Measurements from ENCODE around the gene CTSZ.

DNA sequence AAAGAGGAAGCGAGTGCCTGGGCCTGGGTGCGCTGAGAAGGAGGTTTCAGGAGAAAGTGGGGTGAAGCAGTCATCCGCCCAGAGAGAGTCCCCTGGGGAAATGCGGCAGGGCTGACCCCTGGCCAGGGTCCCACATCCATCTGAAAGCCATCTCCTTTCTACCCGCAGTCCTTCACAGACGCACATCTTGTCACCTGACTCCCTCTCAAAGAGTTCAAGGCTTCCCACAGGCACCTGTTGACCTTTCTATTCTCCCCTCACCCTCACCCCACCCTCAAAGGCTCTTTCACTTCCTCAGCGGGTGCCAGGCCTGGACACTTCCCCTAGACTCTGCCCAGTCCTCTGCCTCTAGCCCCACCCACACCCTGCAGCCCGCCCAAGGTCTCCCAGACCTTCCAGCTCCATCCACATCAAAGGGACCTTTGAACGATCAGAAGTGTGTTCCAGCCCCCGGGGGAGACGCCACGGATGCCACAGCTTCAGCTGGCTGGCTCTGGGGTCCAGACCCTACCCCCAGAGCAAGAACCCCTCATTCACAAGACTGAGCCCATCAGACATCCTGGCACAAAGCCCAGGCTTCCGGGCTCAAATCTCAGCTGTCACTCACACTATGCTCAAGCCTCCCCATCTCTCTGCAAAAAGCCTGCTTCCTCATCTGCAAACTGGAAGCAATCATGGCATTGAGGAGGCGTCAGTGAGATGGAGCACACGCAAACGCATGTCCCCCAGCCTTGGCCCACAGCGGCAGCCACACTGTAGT lies 2.1 kb downstream of the CTSZ start:
- TF ChIP-seq, protein P1, sequence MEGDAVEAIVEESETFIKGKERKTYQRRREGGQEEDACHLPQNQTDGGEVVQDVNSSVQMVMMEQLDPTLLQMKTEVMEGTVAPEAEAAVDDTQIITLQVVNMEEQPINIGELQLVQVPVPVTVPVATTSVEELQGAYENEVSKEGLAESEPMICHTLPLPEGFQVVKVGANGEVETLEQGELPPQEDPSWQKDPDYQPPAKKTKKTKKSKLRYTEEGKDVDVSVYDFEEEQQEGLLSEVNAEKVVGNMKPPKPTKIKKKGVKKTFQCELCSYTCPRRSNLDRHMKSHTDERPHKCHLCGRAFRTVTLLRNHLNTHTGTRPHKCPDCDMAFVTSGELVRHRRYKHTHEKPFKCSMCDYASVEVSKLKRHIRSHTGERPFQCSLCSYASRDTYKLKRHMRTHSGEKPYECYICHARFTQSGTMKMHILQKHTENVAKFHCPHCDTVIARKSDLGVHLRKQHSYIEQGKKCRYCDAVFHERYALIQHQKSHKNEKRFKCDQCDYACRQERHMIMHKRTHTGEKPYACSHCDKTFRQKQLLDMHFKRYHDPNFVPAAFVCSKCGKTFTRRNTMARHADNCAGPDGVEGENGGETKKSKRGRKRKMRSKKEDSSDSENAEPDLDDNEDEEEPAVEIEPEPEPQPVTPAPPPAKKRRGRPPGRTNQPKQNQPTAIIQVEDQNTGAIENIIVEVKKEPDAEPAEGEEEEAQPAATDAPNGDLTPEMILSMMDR (IDR thresholded peaks at IDR 0.05), result no peak
- TF ChIP-seq POLR2AphosphoS5 (IDR thresholded peaks at IDR 0.05), result no peak
